WTC11 (cell line): ENCODE data around the gene UBE4A. TPM values are rescaled to one million over a fixed set of nuclear protein-coding genes. Genes with fewer than 3 reads are reported as not detected.

Experiments
- GABPB1 ChIP-seq: sonication (generic); formaldehyde crosslinking; IDR thresholded peaks from 2 replicates; pipeline ENCODE4 v1.8.1; 2023; ENCODE audit warnings: mild to moderate bottlenecking, missing genetic modification reagents
- SMAD3 ChIP-seq: sonication (generic); formaldehyde crosslinking; IDR thresholded peaks from 2 replicates; pipeline ENCODE4 v1.8.0; 2022; ENCODE audit warnings: missing genetic modification reagents, mild to moderate bottlenecking, borderline replicate concordance
- SMAD4 ChIP-seq: sonication (generic); formaldehyde crosslinking; IDR thresholded peaks from 2 replicates; pipeline ENCODE4 v1.8.0; 2022; ENCODE audit warnings: mild to moderate bottlenecking, missing genetic modification reagents
- total RNA-seq: library from RNA; stranded (reverse); gene quantifications from 3 replicates; pipeline ENCODE4 v1.2.3, GENCODE V29; 2021
- TF ChIP-seq, protein P1 (sequence below): fragments of 250-450 bp; sonication (Bioruptor Pico); IDR thresholded peaks from 2 replicates; pipeline ENCODE4 v1.9.0; 2021; ENCODE audit warnings: mild to moderate bottlenecking, borderline replicate concordance
- TF ChIP-seq, protein P2 (sequence below): fragments of 250-450 bp; sonication (Bioruptor Pico); IDR thresholded peaks from 2 replicates; pipeline ENCODE4 v2.1.2; 2022; ENCODE audit warnings: mild to moderate bottlenecking, moderate library complexity
- TF ChIP-seq, protein P3 (sequence below): sonication (generic); formaldehyde crosslinking; IDR thresholded peaks from 2 replicates; pipeline ENCODE4 v1.8.1; 2023; ENCODE audit warnings: mild to moderate bottlenecking, missing genetic modification reagents, moderate library complexity
- TF ChIP-seq, protein P4 (sequence below): sonication (generic); formaldehyde crosslinking; IDR thresholded peaks from 2 replicates; pipeline ENCODE4 v1.8.0; 2023; ENCODE audit warnings: missing genetic modification reagents, mild to moderate bottlenecking, borderline replicate concordance
- TF ChIP-seq, protein P5 (sequence below): fragments of 250-450 bp; sonication (Bioruptor Pico); IDR thresholded peaks from 2 replicates; pipeline ENCODE4 v1.8.0; 2021; ENCODE audit warnings: mild to moderate bottlenecking
- TF ChIP-seq, protein P6 (sequence below): fragments of 200-600 bp; IDR thresholded peaks from 2 replicates; pipeline ENCODE4 v1.8.0; 2022; ENCODE audit warnings: antibody characterized with exemption
- TF ChIP-seq, protein P7 (sequence below): fragments of 250-450 bp; sonication (Bioruptor Pico); conservative IDR thresholded peaks from 2 replicates; pipeline ENCODE4 v1.9.0; 2021; ENCODE audit warnings: mild to moderate bottlenecking
- TF ChIP-seq, protein P8 (sequence below): fragments of 250-450 bp; sonication (Bioruptor Pico); IDR thresholded peaks from 2 replicates; pipeline ENCODE4 v1.9.0; 2021; ENCODE audit warnings: mild to moderate bottlenecking

UBE4A gene
- total RNA-seq, 1 experiment from 2014 or later = 31.0 TPM

DNA sequence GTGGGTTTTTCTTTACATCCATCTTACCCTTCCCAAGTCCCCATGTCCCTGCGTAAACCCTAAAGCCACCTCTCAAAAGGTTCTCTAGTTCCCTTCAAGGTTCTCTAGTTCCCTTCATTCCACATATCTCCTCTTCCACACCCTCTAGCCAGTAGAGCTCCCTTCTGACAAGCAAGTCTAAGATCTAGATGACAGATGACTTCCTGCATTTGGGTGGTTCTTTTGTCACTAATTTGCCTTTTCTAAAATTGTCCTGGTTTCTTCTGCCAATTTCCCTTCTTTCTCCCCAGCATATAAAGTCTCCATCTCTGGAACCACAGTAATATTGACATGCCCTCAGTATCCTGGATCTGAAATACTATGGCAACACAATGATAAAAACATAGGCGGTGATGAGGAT is 47.1 kb upstream of the UBE4A start (continued):
- TF ChIP-seq, protein P1, sequence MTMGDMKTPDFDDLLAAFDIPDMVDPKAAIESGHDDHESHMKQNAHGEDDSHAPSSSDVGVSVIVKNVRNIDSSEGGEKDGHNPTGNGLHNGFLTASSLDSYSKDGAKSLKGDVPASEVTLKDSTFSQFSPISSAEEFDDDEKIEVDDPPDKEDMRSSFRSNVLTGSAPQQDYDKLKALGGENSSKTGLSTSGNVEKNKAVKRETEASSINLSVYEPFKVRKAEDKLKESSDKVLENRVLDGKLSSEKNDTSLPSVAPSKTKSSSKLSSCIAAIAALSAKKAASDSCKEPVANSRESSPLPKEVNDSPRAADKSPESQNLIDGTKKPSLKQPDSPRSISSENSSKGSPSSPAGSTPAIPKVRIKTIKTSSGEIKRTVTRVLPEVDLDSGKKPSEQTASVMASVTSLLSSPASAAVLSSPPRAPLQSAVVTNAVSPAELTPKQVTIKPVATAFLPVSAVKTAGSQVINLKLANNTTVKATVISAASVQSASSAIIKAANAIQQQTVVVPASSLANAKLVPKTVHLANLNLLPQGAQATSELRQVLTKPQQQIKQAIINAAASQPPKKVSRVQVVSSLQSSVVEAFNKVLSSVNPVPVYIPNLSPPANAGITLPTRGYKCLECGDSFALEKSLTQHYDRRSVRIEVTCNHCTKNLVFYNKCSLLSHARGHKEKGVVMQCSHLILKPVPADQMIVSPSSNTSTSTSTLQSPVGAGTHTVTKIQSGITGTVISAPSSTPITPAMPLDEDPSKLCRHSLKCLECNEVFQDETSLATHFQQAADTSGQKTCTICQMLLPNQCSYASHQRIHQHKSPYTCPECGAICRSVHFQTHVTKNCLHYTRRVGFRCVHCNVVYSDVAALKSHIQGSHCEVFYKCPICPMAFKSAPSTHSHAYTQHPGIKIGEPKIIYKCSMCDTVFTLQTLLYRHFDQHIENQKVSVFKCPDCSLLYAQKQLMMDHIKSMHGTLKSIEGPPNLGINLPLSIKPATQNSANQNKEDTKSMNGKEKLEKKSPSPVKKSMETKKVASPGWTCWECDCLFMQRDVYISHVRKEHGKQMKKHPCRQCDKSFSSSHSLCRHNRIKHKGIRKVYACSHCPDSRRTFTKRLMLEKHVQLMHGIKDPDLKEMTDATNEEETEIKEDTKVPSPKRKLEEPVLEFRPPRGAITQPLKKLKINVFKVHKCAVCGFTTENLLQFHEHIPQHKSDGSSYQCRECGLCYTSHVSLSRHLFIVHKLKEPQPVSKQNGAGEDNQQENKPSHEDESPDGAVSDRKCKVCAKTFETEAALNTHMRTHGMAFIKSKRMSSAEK (CRISPR knock-in tag) = no peak
- TF ChIP-seq, protein P2, sequence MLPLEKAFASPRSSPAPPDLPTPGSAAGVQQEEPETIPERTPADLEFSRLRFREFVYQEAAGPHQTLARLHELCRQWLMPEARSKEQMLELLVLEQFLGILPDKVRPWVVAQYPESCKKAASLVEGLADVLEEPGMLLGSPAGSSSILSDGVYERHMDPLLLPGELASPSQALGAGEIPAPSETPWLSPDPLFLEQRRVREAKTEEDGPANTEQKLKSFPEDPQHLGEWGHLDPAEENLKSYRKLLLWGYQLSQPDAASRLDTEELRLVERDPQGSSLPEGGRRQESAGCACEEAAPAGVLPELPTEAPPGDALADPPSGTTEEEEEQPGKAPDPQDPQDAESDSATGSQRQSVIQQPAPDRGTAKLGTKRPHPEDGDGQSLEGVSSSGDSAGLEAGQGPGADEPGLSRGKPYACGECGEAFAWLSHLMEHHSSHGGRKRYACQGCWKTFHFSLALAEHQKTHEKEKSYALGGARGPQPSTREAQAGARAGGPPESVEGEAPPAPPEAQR = no peak
- TF ChIP-seq GABPB1 (CRISPR knock-in tag) (no peak), SMAD3 (no peak), SMAD4 (CRISPR knock-in tag) (no peak)
- TF ChIP-seq, protein P3, sequence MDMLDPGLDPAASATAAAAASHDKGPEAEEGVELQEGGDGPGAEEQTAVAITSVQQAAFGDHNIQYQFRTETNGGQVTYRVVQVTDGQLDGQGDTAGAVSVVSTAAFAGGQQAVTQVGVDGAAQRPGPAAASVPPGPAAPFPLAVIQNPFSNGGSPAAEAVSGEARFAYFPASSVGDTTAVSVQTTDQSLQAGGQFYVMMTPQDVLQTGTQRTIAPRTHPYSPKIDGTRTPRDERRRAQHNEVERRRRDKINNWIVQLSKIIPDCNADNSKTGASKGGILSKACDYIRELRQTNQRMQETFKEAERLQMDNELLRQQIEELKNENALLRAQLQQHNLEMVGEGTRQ (CRISPR knock-in tag) = no peak
- TF ChIP-seq, protein P4, sequence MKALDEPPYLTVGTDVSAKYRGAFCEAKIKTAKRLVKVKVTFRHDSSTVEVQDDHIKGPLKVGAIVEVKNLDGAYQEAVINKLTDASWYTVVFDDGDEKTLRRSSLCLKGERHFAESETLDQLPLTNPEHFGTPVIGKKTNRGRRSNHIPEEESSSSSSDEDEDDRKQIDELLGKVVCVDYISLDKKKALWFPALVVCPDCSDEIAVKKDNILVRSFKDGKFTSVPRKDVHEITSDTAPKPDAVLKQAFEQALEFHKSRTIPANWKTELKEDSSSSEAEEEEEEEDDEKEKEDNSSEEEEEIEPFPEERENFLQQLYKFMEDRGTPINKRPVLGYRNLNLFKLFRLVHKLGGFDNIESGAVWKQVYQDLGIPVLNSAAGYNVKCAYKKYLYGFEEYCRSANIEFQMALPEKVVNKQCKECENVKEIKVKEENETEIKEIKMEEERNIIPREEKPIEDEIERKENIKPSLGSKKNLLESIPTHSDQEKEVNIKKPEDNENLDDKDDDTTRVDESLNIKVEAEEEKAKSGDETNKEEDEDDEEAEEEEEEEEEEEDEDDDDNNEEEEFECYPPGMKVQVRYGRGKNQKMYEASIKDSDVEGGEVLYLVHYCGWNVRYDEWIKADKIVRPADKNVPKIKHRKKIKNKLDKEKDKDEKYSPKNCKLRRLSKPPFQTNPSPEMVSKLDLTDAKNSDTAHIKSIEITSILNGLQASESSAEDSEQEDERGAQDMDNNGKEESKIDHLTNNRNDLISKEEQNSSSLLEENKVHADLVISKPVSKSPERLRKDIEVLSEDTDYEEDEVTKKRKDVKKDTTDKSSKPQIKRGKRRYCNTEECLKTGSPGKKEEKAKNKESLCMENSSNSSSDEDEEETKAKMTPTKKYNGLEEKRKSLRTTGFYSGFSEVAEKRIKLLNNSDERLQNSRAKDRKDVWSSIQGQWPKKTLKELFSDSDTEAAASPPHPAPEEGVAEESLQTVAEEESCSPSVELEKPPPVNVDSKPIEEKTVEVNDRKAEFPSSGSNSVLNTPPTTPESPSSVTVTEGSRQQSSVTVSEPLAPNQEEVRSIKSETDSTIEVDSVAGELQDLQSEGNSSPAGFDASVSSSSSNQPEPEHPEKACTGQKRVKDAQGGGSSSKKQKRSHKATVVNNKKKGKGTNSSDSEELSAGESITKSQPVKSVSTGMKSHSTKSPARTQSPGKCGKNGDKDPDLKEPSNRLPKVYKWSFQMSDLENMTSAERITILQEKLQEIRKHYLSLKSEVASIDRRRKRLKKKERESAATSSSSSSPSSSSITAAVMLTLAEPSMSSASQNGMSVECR (CRISPR knock-in tag) = no peak
- TF ChIP-seq, protein P5, sequence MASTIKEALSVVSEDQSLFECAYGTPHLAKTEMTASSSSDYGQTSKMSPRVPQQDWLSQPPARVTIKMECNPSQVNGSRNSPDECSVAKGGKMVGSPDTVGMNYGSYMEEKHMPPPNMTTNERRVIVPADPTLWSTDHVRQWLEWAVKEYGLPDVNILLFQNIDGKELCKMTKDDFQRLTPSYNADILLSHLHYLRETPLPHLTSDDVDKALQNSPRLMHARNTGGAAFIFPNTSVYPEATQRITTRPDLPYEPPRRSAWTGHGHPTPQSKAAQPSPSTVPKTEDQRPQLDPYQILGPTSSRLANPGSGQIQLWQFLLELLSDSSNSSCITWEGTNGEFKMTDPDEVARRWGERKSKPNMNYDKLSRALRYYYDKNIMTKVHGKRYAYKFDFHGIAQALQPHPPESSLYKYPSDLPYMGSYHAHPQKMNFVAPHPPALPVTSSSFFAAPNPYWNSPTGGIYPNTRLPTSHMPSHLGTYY (CRISPR knock-in tag) = no peak
- TF ChIP-seq, protein P6, sequence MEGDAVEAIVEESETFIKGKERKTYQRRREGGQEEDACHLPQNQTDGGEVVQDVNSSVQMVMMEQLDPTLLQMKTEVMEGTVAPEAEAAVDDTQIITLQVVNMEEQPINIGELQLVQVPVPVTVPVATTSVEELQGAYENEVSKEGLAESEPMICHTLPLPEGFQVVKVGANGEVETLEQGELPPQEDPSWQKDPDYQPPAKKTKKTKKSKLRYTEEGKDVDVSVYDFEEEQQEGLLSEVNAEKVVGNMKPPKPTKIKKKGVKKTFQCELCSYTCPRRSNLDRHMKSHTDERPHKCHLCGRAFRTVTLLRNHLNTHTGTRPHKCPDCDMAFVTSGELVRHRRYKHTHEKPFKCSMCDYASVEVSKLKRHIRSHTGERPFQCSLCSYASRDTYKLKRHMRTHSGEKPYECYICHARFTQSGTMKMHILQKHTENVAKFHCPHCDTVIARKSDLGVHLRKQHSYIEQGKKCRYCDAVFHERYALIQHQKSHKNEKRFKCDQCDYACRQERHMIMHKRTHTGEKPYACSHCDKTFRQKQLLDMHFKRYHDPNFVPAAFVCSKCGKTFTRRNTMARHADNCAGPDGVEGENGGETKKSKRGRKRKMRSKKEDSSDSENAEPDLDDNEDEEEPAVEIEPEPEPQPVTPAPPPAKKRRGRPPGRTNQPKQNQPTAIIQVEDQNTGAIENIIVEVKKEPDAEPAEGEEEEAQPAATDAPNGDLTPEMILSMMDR = no peak
- TF ChIP-seq, protein P7, sequence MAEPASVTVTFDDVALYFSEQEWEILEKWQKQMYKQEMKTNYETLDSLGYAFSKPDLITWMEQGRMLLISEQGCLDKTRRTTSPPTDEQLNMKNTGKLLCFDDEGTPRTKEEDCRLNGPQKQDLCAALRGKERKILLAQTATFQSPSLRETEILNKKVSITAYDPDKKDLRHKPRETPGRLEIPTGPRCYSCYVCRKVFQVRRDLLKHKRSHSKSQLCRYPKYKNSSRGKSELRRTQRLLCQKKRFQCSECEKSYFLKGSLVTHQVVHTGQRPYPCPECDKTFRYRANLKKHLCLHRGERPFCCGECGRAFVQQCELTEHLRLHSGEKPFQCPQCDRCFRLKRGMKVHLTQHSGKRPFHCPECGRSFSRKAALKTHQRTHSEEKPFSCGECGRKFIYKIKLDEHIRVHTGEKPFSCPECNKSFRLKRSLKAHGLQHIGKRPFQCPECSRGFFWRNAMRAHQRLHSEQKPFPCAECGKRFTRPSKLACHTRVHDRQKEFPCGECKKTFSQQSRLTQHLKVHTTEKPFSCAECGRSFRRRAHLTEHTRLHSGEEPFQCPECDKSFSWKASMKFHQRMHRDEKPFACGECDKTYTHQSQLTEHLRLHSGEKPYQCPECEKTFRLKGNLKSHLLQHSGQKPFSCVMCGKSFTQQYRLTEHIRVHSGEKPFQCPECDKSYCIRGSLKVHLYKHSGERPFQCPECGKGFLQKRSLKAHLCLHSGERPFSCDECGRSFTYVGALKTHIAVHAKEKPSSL = no peak
- TF ChIP-seq, protein P8, sequence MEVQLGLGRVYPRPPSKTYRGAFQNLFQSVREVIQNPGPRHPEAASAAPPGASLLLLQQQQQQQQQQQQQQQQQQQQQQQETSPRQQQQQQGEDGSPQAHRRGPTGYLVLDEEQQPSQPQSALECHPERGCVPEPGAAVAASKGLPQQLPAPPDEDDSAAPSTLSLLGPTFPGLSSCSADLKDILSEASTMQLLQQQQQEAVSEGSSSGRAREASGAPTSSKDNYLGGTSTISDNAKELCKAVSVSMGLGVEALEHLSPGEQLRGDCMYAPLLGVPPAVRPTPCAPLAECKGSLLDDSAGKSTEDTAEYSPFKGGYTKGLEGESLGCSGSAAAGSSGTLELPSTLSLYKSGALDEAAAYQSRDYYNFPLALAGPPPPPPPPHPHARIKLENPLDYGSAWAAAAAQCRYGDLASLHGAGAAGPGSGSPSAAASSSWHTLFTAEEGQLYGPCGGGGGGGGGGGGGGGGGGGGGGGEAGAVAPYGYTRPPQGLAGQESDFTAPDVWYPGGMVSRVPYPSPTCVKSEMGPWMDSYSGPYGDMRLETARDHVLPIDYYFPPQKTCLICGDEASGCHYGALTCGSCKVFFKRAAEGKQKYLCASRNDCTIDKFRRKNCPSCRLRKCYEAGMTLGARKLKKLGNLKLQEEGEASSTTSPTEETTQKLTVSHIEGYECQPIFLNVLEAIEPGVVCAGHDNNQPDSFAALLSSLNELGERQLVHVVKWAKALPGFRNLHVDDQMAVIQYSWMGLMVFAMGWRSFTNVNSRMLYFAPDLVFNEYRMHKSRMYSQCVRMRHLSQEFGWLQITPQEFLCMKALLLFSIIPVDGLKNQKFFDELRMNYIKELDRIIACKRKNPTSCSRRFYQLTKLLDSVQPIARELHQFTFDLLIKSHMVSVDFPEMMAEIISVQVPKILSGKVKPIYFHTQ (CRISPR knock-in tag) = no peak
